CD4-positive, alpha-beta T cell treated with Interleukin-12 subunit alpha and Interleukin-12 subunit beta, for 1 hour (primary cell): Measurements from ENCODE around the gene STARD10.
"Not testable (repeated sequence)": the region's sequence is repeated elsewhere in the genome, so short reads cannot be mapped to it uniquely, and the experiment has no call there.

Source experiments
- DNase-seq: peaks from one replicate; pipeline ENCODE4 v3.0.0-alpha.2; 2020

The STARD10 gene

DNA sequence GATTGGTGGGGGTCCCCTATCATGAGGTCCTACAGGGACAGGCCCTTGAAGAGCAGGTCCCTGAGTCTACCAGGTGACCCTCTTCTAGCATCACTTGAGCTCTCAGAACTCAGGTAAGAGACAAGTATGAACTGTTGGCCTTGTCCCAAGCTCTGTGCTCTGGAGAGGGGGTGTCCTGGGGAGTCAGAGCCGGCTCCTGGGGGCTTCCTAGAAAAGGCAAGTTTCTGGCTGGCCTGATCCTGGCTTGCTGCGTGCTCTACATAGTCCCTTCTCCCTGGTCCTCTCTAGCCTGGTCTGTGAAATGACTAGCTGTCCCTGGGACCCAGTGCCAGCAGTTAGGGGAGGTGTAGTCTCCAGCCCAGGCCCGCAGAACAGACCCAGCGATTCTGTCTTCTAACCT is 31.8 kb upstream of the STARD10 start:
- no peak for DNase-seq

GRCh38 chr11:72824811-72825505 is 31.1 kb upstream of the STARD10 start:
- DNase-seq, result no peak

DNA sequence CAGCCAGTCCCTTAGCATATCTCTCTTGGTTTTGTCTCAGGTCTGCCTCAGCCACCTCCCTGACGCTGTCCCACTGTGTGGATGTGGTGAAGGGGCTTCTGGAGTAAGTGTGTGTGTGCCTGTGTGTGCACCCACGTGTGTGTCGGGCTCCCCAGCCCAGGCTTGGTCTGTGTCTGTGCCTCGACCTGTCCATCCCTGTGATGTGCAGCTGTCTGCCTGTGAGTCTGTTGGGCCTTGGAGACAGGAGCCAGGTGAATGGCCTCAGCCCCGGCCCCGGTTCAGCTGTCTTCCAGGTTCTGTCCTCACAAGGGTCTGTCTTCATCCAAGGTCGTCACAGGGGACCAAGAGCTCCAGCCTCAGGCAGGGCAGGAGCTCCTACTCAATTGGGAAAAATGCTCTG is 30.2 kb upstream of the STARD10 start:
- no peak for DNase-seq

GRCh38 chr11:72823105-72823804 is 29.4 kb upstream of the STARD10 start:
- no peak for DNase-seq

DNA sequence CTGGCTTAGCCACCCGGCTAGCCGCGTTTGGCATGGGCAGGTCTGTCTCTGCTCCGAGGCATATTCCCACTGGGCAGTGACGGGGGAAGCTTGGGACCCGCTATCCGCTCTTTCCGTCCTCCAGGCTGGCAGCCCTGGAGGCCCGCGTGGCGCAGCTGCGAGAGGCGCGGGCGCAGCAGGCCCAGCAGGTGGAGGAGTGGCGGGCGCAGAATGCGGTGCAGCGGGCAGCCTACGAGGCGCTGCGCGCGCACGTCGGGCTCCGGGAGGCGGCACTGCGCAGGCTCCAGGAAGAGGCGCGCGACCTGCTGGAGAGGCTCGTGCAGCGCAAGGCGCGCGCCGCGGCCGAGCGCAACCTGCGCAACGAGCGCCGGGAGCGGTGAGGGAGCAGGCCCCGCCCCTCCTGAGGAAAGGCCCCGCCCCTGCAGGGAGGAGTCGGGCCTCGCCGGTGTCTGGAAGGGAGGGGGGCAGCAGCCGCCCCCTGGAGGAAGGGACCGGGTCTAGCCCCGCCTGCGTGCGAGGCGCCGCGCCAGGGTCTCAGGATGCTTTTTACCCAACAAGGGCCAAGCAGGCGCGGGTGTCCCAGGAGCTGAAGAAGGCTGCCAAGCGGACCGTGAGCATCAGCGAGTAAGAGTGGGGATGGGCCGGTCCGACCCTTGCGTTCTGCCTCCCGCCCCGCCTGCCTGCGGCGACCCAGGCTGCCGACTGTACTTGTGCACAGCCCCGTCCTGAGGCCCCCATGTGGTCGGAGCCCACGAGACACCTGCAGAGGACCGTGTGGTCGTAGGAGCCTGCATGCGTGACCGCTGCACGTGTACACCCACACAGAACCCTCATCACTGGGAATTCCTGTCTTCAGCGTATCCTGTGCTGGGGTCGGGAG is 28.3 kb upstream of the STARD10 start:
- DNase-seq, result peak; percentile 96

- DNase-seq, result no peak
These were observed 27.5 kb upstream of the STARD10 start for GRCh38 chr11:72821221-72821919.

GRCh38 chr11:72820439-72821139 is 26.7 kb upstream of the STARD10 start:
- DNase-seq, result no peak

DNA sequence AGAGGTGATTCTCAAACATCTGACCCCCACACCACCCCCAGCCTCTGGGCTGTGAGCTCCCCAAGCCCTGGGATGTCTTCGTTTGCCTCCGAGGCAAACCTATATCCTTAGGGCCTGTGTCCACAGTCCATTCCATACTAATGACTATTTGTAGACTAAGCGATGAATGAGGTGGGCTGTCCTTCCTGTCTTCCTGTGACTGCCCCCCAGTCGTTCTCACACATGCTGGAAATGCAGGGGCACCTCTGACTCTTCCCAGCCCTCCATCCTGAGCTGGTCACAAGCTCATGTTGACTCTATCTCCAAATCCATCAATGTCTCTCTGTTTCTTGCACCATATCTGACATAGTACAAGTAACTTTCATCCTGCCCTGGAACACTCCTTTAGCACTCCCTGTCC is 25.1 kb upstream of the STARD10 start:
- DNase-seq, result no peak

DNA sequence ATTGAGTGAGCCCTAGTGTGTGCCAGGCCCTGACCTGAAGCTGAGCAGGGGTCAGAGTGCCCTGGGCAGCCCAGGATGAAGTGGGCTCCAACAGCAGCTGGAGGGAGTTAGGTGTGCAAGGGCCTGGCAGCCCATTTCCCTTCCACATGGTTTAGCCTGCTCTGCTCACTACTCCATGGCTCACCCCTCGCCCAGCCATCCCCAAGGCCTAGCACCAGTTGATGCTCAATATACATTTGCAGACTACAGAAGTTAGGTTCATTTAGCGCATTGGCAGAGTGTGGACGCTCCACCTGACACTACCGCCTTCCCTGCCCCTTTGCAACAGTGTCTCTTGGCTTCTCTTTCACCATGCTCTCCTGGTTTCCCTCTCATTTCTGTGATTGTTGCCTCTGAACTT is 24.1 kb upstream of the STARD10 start:
- no peak for DNase-seq

DNA sequence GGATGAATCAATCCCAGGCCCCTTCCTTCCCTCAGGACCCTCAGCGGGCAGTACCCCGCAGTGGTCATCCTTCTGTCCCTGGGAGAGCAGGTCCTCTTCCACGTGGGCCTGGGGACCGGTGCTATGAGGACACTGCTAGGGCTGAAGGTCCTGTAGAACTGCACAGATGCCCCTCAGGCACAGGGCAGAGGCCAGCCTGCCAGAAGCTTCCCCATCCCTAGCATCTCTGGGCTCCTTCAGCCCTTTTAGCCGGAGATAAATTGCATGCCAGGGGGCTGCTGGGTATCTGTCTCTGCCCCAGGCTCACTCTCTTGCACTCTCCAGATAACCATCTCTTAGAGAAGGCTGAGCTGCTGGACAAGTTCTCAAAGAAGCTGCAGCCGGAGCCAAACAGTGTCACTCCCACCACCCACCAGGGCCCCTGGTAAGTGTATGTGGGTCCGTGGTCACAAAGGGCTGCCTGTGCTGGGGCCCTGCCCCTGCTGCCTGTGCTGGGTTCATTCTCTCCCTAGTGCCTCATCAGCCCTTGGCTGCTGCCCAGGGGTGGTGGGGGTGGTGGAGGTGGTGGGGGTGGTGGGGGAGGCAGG is 22.6 kb upstream of the STARD10 start:
- DNase-seq, result no peak

- no peak for DNase-seq
These were observed 21.3 kb upstream of the STARD10 start for GRCh38 chr11:72815110-72815618.

DNA sequence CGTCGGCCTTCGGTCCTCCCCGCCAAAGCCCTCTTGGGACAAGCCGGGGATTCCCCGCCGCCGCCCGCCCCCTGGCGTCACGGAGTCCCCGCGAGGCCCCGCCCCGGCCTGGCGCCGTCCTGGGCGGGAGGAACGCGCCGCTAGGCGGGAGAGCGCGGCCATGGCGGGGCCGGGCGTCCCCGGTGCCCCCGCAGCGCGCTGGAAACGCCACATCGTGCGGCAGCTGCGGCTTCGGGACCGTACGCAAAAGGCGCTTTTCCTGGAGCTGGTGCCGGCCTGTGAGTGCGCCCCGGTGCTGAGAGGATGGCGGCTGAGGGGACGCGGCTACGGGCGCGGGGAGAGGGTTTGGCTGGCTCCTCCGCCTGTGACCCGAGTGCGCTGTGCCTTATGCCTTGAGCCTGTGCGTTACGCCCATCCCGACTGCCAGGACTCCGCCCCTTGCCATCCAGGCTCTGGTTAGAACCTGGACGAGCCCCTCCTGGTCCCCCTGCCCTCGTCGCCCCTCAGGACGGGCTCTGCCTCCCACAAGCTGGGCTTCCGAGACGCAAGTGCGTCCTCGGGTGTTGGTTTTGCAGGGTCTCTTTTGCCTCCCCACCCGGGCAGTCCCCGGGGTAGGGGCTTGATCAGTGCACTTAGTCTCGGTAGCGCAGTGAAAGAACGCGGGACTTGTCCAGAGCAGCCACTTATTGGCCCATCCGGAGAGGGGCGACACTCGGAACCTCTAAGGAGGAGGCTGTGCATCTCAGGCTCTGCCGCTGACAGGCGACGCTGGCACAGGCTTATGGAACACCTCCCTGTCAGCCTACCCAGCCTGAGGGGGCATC is 20.7 kb upstream of the STARD10 start, which contains the start of gene ATG16L2:
Gene ATG16L2, plus strand, starts transcription at position 126 of the 824 bp plus-strand sequence. Its CDS starts 35 bp downstream, at position 161.
- peak; percentile 91 for DNase-seq

DNA sequence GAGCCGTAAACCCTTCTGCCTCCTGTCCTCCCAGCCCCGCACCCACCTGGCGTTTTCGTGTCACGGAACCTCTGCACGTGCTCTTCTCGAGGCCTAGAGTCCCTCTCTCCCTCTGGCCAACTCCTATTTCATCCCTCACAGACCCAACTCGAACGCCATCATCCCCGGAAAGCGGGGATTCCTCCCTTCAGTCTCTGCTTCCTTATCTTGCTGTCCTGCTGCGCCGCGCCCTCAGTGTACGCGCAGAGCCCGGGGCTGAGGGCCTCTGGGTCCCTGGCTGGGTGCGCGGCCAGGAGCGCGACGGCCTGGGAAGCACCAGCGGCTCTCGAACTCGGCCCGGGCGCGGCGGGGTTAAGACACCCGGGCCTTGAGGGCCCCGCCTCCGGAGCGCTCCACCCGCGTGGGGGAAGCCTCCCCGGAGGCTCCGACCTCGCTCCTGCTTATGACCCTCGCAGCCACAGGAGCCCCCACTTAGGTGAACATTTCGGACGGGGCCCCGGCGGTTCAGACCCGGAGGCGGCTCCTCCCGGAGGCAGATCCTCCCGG is 20.0 kb upstream of the STARD10 start:
- DNase-seq, result no peak

- DNase-seq, result peak; percentile 77
These were observed 19.3 kb upstream of the STARD10 start for GRCh38 chr11:72812967-72813739.

DNA sequence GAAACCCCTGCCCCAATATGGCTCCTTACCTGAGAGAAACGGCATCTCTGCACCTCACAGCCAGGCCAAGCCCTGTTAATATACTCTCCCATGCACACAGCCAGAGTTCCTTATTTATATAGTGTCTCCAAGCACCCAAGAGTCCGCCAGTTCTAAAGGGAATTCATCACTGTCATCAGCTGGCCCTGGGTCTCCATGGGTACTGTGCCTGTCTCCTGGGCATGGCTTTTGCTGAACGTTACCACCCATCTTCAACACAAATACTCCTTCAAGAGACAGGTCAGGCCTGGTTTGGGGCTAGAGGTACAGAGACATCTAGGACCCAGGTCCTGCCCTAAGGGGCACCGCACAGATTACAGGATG is 18.7 kb upstream of the STARD10 start:
- DNase-seq, result no peak

DNA sequence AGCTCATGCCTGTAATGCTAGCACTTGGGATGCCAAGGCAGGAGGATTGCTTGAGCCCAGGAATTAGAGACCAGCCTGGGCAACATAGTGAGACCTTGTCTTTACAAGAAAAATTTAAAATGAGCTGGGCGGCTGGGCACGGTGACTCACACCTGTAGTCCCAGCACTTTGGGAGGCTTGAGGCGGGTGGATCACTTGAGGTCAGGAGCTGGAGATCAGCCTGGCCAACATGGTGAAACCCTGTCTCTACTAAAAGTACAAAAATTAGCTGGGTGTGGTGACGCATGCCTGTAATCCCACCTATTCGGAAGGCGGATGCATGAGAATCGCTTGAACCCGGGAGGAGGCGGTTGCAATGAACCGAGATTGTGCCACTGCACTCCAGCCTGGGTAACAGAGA is 17.8 kb upstream of the STARD10 start:
- not testable (repeated sequence) for DNase-seq

DNA sequence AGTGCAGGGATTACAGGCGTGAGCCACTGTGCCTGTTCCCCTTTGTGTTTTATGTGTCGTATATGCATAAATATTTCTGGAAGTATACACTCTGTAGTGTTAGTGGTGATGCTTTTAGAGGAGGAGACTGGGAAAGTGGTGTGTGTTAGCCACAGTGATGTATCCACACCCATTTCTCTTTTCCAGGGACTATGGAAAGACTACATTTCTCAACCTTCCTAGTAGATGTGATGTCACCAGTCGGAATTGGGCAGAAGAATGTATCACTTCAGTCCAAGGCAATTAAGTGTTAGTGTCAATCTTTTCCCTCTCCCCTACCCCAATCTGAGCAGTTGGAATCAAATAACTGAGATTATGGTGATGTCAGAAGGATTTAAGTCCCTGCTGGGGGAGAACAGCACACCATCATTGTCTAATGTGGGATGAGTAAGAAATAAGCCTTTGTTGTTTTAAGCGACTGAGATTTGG is 14.5 kb upstream of the STARD10 start:
- DNase-seq, result no peak

- no peak for DNase-seq
These were observed 13.9 kb upstream of the STARD10 start for GRCh38 chr11:72807792-72808191.

DNA sequence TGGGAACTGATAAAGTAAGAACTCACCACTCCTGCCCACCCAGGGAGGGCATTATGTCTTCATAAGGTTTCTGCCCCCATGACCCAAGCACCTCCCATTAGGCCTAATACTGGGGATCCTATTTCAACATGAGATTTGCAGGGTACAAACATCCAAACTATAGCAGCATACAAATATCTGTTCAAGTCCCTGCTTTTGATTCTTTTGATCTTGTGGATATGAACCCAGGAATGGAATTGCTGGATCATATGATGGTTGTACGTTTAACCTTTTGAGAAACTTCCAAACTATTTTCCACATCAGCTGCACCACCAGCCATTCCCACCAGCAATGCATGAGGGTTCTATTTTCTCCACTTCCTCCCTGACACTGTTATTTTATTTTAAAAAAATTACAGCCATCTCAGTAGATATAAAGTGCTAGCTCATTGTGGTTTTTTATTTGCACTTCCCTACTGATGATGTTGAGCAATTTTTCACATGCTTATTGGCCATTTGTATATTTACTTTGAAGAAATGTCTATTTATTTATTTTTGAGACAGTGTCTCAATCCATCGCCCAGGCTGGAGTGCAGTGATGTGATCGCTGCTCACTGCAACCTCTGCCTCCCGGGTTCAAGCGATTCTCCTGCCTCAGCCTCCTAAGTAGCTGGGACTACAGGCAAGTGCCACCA is 13.3 kb upstream of the STARD10 start:
- DNase-seq, result no peak
